Stomach (tissue), 9 donors: ENCODE measurements around the gene LRMDA. TPM values are rescaled to one million over a fixed set of nuclear protein-coding genes. Genes with fewer than 3 reads are reported as not detected.

Experiments
- DNase-seq, 2 donors: peaks; one replicate each; pipeline versions ENCODE4 v3.0.0 to v3.0.0-alpha.2; 2013 to 2019
- H3K27ac ChIP-seq, 5 donors: fragments of 200-600 bp in 4 of 5; sonication (generic) in 4 of 5; one replicate each; pipeline ENCODE4 v1.5.1; 2013 to 2019; ENCODE audit warnings: mild to moderate bottlenecking in 1 of 5, moderate library complexity in 1 of 5
- H3K27me3 ChIP-seq, 3 donors: fragments of 200-600 bp; sonication (generic); one replicate each; pipeline ENCODE4 v1.5.1; 2017 to 2019; ENCODE audit warnings: mixed run types in 1 of 3
- H3K36me3 ChIP-seq, 4 donors: fragments of 200-600 bp; sonication (generic); 1 replicate in 3 of 4; 2 replicates in 1 of 4; pipeline ENCODE4 v1.5.1; 2016 to 2019
- H3K4me1 ChIP-seq, 4 donors: fragments of 200-600 bp; sonication (generic); one replicate each; pipeline ENCODE4 v1.5.1; 2016 to 2019
- H3K4me3 ChIP-seq, 4 donors: fragments of 200-600 bp; sonication (generic) in 3 of 4; one replicate each; pipeline ENCODE4 v1.5.1; 2016 to 2019; ENCODE audit warnings: mild to moderate bottlenecking in 1 of 4
- H3K9me3 ChIP-seq, 4 donors: fragments of 200-600 bp; sonication (generic); one replicate each; pipeline ENCODE4 v1.5.1; 2016 to 2019
- CTCF ChIP-seq, 7 experiments: fragments of 450-650 bp in 4 of 7; fragments of 200-600 bp in 3 of 7; sonication (generic) in 3 of 7; IDR thresholded peaks; one replicate each; pipeline ENCODE4 v1.5.1; 2016 to 2019; ENCODE audit warnings: antibody characterized with exemption in 7 of 7, control low read depth in 2 of 7, mild to moderate bottlenecking in 1 of 7
- EP300 ChIP-seq: sonication (generic); formaldehyde crosslinking; IDR thresholded peaks from one replicate; pipeline ENCODE4 v1.6.1; 2017; ENCODE audit warnings: antibody characterized with exemption
- POLR2A ChIP-seq, 4 donors: fragments of 450-650 bp; IDR thresholded peaks; one replicate each; pipeline ENCODE4 v1.6.1; 2016; ENCODE audit warnings: antibody characterized with exemption in 4 of 4, control low read depth in 2 of 4, mild to moderate bottlenecking in 1 of 4, moderate library complexity in 1 of 4
- POLR2AphosphoS5 ChIP-seq, 3 donors: sonication (generic); formaldehyde crosslinking; IDR thresholded peaks; one replicate each; pipeline ENCODE4 v1.6.1; 2016; ENCODE audit warnings: antibody characterized with exemption in 3 of 3
- WGBS, 5 donors: extraction: QIAGEN DNeasy Blood & Tissue Kit in 3 of 5; methylation state at CpG; one replicate each; pipeline versions ENCODE4 v1.1.5 to v1.1.7; 2013 to 2018; 5-methylcytosine and 5-hydroxymethylcytosine counted together
- intact Hi-C: fragments of 100-400 bp; cut with DNase I; formaldehyde crosslinking; loops from one replicate; pipeline ENCODE4 v1.15.1; 2023; ENCODE audit warnings: low total_unique reads
- polyA plus RNA-seq, 3 donors: library from polyadenylated mRNA; stranded (reverse); fragments of 200-250 nt; gene quantifications; one replicate each; pipeline ENCODE4 v1.2.3, GENCODE V29; 2013
- total RNA-seq, 5 donors: library from RNA; depleted of rRNA; stranded (reverse); fragments of >200 nt; gene quantifications; one replicate each; pipeline versions ENCODE4 v1.1.0 to v1.2.3, GENCODE V29; 2014 to 2016
- donor health status: healthy with polysubstance abuse.
- donor health status: Bipolar disorder and iron deficiency.
- donor health status: healthy.

The LRMDA gene
- total and polyA plus RNA-seq, 8 donors = 1.3 to 30.2 (median 13.6) TPM; not detected in 1

- no peak overlapping the region for H3K27ac ChIP-seq
- intact Hi-C loops = no loop called here
- H3K9me3 ChIP-seq = no peaks in the 10 kb centered on the region
- H3K4me1 ChIP-seq = peaks cover 0 to 32% (median 12%) of the 10 kb centered on the region in 4 donors
- no peak for DNase-seq
- no peak overlapping the region for H3K4me3 ChIP-seq
- no peaks in the 10 kb centered on the region for H3K36me3 ChIP-seq
- no peaks in the 10 kb centered on the region for H3K27me3 ChIP-seq
- TF ChIP-seq POLR2A (IDR thresholded peaks at IDR 0.05) = no peak
- TF ChIP-seq POLR2AphosphoS5 (IDR thresholded peaks at IDR 0.05) = no peak
- 90 to 98% (median 95%) methylated on average over 5 to 7 of the region's 7 CpGs for WGBS, 5 donors
These were observed 249.9 kb downstream of the LRMDA start for GRCh38 chr10:75681334-75681733.

GRCh38 chr10:75682649-75683557 lies 251.5 kb downstream of the LRMDA start:
- H3K36me3 ChIP-seq = no peaks in the 10 kb centered on the region
- TF ChIP-seq POLR2A (IDR thresholded peaks at IDR 0.05) = no peak
- no peak for TF ChIP-seq POLR2AphosphoS5 (IDR thresholded peaks at IDR 0.05)
- TF ChIP-seq EP300 = no peak
- no peak for TF ChIP-seq CTCF (IDR thresholded peaks at IDR 0.05)
- intact Hi-C loops = no loop called here
- 65 to 72% (median 66%) methylated on average over 11 of the region's 11 CpGs for WGBS, 5 donors
- no peak overlapping the region for H3K4me3 ChIP-seq
- peak in 1 of 2 donors; percentile 86 for DNase-seq
- H3K27me3 ChIP-seq = no peaks in the 10 kb centered on the region
- H3K27ac ChIP-seq = peak overlapping the region in 1 of 5 donors; percentile 42
- peaks cover 0 to 32% (median 12%) of the 10 kb centered on the region in 4 donors for H3K4me1 ChIP-seq
- H3K9me3 ChIP-seq = peaks cover 0 to 7% (median 2%) of the 10 kb centered on the region in 4 donors

GRCh38 chr10:75685187-75685586 lies 253.8 kb downstream of the LRMDA start:
- no peaks in the 10 kb centered on the region for H3K27me3 ChIP-seq
- intact Hi-C loops = no loop called here
- WGBS, 5 donors = 58 to 82% (median 68%) methylated on average over 1 of the region's 1 CpG
- no peak overlapping the region for H3K27ac ChIP-seq
- DNase-seq = no peak
- no peaks in the 10 kb centered on the region for H3K36me3 ChIP-seq
- TF ChIP-seq EP300 (no peak), POLR2AphosphoS5 (IDR thresholded peaks at IDR 0.05) (no peak)
- peaks cover 0 to 45% (median 18%) of the 10 kb centered on the region in 4 donors for H3K4me1 ChIP-seq
- no peak overlapping the region for H3K4me3 ChIP-seq
- H3K9me3 ChIP-seq = peaks cover 0 to 11% (median 2%) of the 10 kb centered on the region in 4 donors

- Histone ChIP-seq H3K27me3 (no peaks in the 10 kb centered on the region), H3K27ac (no peak overlapping the region), H3K4me3 (no peak overlapping the region), H3K4me1 (peaks cover 0 to 32% (median 12%) of the 10 kb centered on the region in 4 donors), H3K9me3 (peaks cover 0 to 11% (median 2%) of the 10 kb centered on the region in 4 donors), H3K36me3 (no peaks in the 10 kb centered on the region)
- peak in 1 of 2 donors; percentile 54 for DNase-seq
- TF ChIP-seq POLR2A (IDR thresholded peaks at IDR 0.05) (no peak), CTCF (IDR thresholded peaks at IDR 0.05) (no peak), POLR2AphosphoS5 (IDR thresholded peaks at IDR 0.05) (no peak), EP300 (no peak)
- 35 to 45% (median 38%) methylated on average over 5 of the region's 5 CpGs for WGBS, 5 donors
- intact Hi-C loops = no loop called here
These were observed 257.3 kb downstream of the LRMDA start for GRCh38 chr10:75688506-75689300.

- 89 to 98% (median 96%) methylated on average over 6 of the region's 6 CpGs for WGBS, 5 donors
- Histone ChIP-seq H3K27me3 (no peaks in the 10 kb centered on the region), H3K27ac (no peak overlapping the region), H3K4me1 (peaks cover 0 to 13% (median 6%) of the 10 kb centered on the region in 4 donors), H3K4me3 (no peak overlapping the region), H3K36me3 (no peaks in the 10 kb centered on the region), H3K9me3 (no peaks in the 10 kb centered on the region)
- no peak for DNase-seq
- intact Hi-C loops = no loop called here
- TF ChIP-seq EP300 (no peak), POLR2A (IDR thresholded peaks at IDR 0.05) (no peak), POLR2AphosphoS5 (IDR thresholded peaks at IDR 0.05) (no peak), CTCF (IDR thresholded peaks at IDR 0.05) (no peak)
These were observed 262.1 kb downstream of the LRMDA start for GRCh38 chr10:75693489-75693888.
